Measurements from ENCODE around the gene SLC7A9. TPM values are rescaled to one million over a fixed set of nuclear protein-coding genes. Genes with fewer than 3 reads are reported as not detected.
"Not testable (repeated sequence)": the region's sequence is repeated elsewhere in the genome, so short reads cannot be mapped to it uniquely, and the experiment has no call there.

SLC7A9 gene
- total and polyA plus RNA-seq, 2 experiments from 2014 or later: 0.19 TPM; not detected in 1

DNA sequence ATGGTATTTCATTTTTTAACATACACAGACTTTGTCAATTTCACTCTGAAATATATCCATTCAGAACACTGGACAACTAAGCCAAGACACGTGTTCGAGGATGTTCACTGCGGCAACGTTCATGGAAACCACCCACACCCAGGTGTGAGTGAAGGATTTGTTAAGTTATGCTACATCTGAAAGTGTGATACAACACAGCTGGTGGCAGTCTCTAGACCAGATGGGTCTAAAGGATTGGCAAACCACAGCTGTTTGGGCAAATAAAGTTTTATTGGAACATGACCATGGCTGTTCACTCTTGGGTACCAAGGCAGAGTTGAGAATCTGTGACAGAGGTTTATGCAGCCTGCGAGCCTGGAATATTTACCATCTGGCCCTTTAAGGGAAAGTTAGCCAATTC lies 12.0 kb downstream of the SLC7A9 start (continued):
- TF ChIP-seq, protein P1, sequence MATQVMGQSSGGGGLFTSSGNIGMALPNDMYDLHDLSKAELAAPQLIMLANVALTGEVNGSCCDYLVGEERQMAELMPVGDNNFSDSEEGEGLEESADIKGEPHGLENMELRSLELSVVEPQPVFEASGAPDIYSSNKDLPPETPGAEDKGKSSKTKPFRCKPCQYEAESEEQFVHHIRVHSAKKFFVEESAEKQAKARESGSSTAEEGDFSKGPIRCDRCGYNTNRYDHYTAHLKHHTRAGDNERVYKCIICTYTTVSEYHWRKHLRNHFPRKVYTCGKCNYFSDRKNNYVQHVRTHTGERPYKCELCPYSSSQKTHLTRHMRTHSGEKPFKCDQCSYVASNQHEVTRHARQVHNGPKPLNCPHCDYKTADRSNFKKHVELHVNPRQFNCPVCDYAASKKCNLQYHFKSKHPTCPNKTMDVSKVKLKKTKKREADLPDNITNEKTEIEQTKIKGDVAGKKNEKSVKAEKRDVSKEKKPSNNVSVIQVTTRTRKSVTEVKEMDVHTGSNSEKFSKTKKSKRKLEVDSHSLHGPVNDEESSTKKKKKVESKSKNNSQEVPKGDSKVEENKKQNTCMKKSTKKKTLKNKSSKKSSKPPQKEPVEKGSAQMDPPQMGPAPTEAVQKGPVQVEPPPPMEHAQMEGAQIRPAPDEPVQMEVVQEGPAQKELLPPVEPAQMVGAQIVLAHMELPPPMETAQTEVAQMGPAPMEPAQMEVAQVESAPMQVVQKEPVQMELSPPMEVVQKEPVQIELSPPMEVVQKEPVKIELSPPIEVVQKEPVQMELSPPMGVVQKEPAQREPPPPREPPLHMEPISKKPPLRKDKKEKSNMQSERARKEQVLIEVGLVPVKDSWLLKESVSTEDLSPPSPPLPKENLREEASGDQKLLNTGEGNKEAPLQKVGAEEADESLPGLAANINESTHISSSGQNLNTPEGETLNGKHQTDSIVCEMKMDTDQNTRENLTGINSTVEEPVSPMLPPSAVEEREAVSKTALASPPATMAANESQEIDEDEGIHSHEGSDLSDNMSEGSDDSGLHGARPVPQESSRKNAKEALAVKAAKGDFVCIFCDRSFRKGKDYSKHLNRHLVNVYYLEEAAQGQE (IDR thresholded peaks at IDR 0.05; ENCODE audit: unreplicated experiment): no peak
- no peak for TF ChIP-seq STAT1 (IDR thresholded peaks at IDR 0.05; ENCODE audit: unreplicated experiment)
- TF ChIP-seq, protein P2, sequence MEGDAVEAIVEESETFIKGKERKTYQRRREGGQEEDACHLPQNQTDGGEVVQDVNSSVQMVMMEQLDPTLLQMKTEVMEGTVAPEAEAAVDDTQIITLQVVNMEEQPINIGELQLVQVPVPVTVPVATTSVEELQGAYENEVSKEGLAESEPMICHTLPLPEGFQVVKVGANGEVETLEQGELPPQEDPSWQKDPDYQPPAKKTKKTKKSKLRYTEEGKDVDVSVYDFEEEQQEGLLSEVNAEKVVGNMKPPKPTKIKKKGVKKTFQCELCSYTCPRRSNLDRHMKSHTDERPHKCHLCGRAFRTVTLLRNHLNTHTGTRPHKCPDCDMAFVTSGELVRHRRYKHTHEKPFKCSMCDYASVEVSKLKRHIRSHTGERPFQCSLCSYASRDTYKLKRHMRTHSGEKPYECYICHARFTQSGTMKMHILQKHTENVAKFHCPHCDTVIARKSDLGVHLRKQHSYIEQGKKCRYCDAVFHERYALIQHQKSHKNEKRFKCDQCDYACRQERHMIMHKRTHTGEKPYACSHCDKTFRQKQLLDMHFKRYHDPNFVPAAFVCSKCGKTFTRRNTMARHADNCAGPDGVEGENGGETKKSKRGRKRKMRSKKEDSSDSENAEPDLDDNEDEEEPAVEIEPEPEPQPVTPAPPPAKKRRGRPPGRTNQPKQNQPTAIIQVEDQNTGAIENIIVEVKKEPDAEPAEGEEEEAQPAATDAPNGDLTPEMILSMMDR (conservative IDR thresholded peaks at IDR 0.05; ENCODE audit: low read depth in 2 of 2): no peak
- TF ChIP-seq ZNF114 (CRISPR knock-in tag; IDR thresholded peaks at IDR 0.05): no peak
- no peak for TF ChIP-seq POLR2AphosphoS5 (IDR thresholded peaks at IDR 0.05; ENCODE audit: low read depth)
- TF ChIP-seq, protein P3, sequence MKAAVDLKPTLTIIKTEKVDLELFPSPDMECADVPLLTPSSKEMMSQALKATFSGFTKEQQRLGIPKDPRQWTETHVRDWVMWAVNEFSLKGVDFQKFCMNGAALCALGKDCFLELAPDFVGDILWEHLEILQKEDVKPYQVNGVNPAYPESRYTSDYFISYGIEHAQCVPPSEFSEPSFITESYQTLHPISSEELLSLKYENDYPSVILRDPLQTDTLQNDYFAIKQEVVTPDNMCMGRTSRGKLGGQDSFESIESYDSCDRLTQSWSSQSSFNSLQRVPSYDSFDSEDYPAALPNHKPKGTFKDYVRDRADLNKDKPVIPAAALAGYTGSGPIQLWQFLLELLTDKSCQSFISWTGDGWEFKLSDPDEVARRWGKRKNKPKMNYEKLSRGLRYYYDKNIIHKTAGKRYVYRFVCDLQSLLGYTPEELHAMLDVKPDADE (IDR thresholded peaks at IDR 0.05): no peak
- no peak for TF ChIP-seq CREB1 (CRISPR knock-in tag; IDR thresholded peaks at IDR 0.05; ENCODE audit: low read depth)
- TF ChIP-seq ZNF331 (CRISPR knock-in tag; IDR thresholded peaks at IDR 0.05; ENCODE audit: low read depth): no peak
- TF ChIP-seq NANOG (IDR thresholded peaks at IDR 0.05; ENCODE audit: borderline replicate concordance): no peak
- TF ChIP-seq EZH2phosphoT487 (IDR thresholded peaks at IDR 0.05; ENCODE audit: unreplicated experiment): no peak

DNA sequence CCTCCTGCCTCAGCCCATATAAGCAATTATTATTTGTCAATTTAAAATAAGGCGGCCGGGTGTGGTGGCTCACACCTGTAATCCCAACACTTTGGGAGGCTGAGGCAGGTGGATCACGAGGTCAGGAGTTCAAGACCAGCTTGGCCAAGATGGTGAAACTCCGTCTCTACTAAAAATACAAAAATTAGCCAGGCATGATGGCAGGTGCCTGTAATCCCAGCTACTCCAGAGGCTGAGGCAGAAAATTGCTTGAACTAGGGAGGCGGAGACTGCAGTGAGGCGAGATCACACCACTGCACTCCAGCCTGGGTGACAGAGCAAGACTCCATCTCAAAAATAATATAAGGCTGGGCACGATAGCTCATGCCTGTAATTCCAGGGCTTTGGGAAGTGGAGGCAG lies 12.7 kb downstream of the SLC7A9 start:
- not testable (repeated sequence) for H3K4me2 ChIP-seq; H3K9me2 ChIP-seq (ENCODE audit: insufficient read depth); H4K20me1 ChIP-seq (replicated peaks; ENCODE audit: insufficient read depth); ATAC-seq; H3K36me3 ChIP-seq (ENCODE audit: insufficient read depth); H3K4me1 Mint-ChIP-seq; H2AFZ ChIP-seq; H3K27ac Mint-ChIP-seq; H3K79me2 ChIP-seq (replicated peaks; ENCODE audit: insufficient read depth); H3K27ac ChIP-seq (ENCODE audit: low read depth); DNase-seq (ENCODE audit: low spot score); H3K27me3 Mint-ChIP-seq (ENCODE audit: insufficient read depth, low read depth, poor library complexity); H3K27me3 ChIP-seq (ENCODE audit: insufficient read depth); H3K9me3 Mint-ChIP-seq; H3F3A ChIP-seq (replicated peaks; ENCODE audit: low read depth); H3K36me3 Mint-ChIP-seq (ENCODE audit: low read depth); H3K4me1 ChIP-seq (ENCODE audit: insufficient read depth); H3K4me3 ChIP-seq; H3K4me3 Mint-ChIP-seq

Data from GM23338 (cell line).